T-cell (primary cell): ENCODE results near the gene MAN1C1. TPM values are rescaled to one million over a fixed set of nuclear protein-coding genes. Genes with fewer than 3 reads are reported as not detected.
A peak's percentile ranks its signal among the peaks of the same experiment; 100 is the strongest.
"Not testable (repeated sequence)": the region's sequence is repeated elsewhere in the genome, so short reads cannot be mapped to it uniquely, and the experiment has no call there.

Experiments used
- ATAC-seq, 4 experiments: fragments of 200-7000 bp in 3 of 4; fragments of 150-1000 bp in 1 of 4; cut with Tn5 transposase; replicated peaks in 1 of 4; 1 replicate in 3 of 4; 2 replicates in 1 of 4; pipeline ENCODE4 v1.10.0; 2021; ENCODE audit warnings: moderate library complexity in 3 of 4, mild to moderate bottlenecking in 2 of 4, moderate number of reproducible peaks in 1 of 4
- CTCF ChIA-PET, 2 donors: fragments of 300-600 bp; sonication (Branson Sonifier 250); formaldehyde crosslinking; loops; one replicate each; lab custom pipeline; 2022; ENCODE audit warnings: antibody characterized with exemption in 2 of 2; lab: Charles Lee
- POLR2A ChIA-PET, 2 donors: fragments of 300-600 bp; sonication (Branson Sonifier 250); formaldehyde crosslinking; loops; one replicate each; lab custom pipeline; 2022; ENCODE audit warnings: antibody characterized with exemption in 2 of 2; lab: Charles Lee
- DNase-seq, 35 experiments: peaks; one replicate each; pipeline versions ENCODE4 v3.0.0 to v3.0.0-alpha.2; 2013 to 2023
- H3K27ac ChIP-seq: one replicate; pipeline ENCODE4 v1.5.1; 2013; ENCODE audit warnings: low read length
- H3K27me3 ChIP-seq, 2 experiments: replicated peaks in 1 of 2; 1 replicate in 1 of 2; 2 replicates in 1 of 2; pipeline versions ENCODE4 v1.6.1 to v1.7.0; 2013; ENCODE audit warnings: low read length in 1 of 2, mixed read lengths in 1 of 2; ENCODE audit not compliant: control insufficient read depth in 2 of 2, insufficient read depth in 2 of 2; ENCODE audit errors: extremely low read depth in 1 of 2
- H3K36me3 ChIP-seq, 2 donors: 1 replicate in 1 of 2; 2 replicates in 1 of 2; pipeline versions ENCODE4 v1.6.1 to v1.7.0; 2013; ENCODE audit warnings: low read length in 1 of 2; ENCODE audit not compliant: control insufficient read depth in 2 of 2, insufficient read depth in 1 of 2; ENCODE audit errors: extremely low read depth in 1 of 2
- H3K4me1 ChIP-seq, 2 experiments: 1 replicate in 1 of 2; 2 replicates in 1 of 2; pipeline versions ENCODE4 v1.6.1 to v1.7.0; 2013; ENCODE audit warnings: low read length in 2 of 2, mixed read lengths in 1 of 2; ENCODE audit not compliant: insufficient read depth in 2 of 2, control insufficient read depth in 1 of 2; ENCODE audit errors: extremely low read depth in 1 of 2
- H3K4me3 ChIP-seq, 2 donors: 1 replicate in 1 of 2; 2 replicates in 1 of 2; pipeline versions ENCODE4 v1.5.1 to v1.7.0; 2013; ENCODE audit warnings: mild to moderate bottlenecking in 2 of 2, low read length in 1 of 2, moderate library complexity in 1 of 2; ENCODE audit not compliant: control insufficient read depth in 1 of 2; ENCODE audit errors: extremely low read depth in 1 of 2
- H3K9me3 ChIP-seq: 2 replicates; pipeline ENCODE4 v1.7.0; 2013
- H3K27ac Mint-ChIP-seq, 2 donors: one replicate each; pipeline ENCODE4 v1.8.0; 2020 to 2021; ENCODE audit warnings: mild to moderate bottlenecking in 2 of 2, mixed read lengths in 2 of 2
- H3K27me3 Mint-ChIP-seq, 2 donors: one replicate each; pipeline ENCODE4 v1.8.0; 2021 to 2022; ENCODE audit warnings: mixed read lengths in 2 of 2
- H3K36me3 Mint-ChIP-seq: one replicate; pipeline ENCODE4 v1.8.0; 2021; ENCODE audit warnings: mixed read lengths
- H3K4me1 Mint-ChIP-seq, 3 donors: one replicate each; pipeline ENCODE4 v1.8.0; 2020 to 2022; ENCODE audit warnings: mixed read lengths in 3 of 3, mild to moderate bottlenecking in 1 of 3
- H3K4me3 Mint-ChIP-seq, 3 donors: one replicate each; pipeline ENCODE4 v1.8.0; 2020 to 2022; ENCODE audit warnings: mild to moderate bottlenecking in 3 of 3, mixed read lengths in 3 of 3, moderate library complexity in 3 of 3
- H3K9me3 Mint-ChIP-seq, 3 donors: one replicate each; pipeline ENCODE4 v1.8.0; 2020 to 2022; ENCODE audit warnings: mixed read lengths in 3 of 3
- WGBS: methylation state at CpG from one replicate; pipeline ENCODE4 v1.1.5; 2013; ENCODE audit warnings: missing lambda C conversion rate; ENCODE audit not compliant: insufficient coverage; 5-methylcytosine and 5-hydroxymethylcytosine counted together
- total RNA-seq, 35 experiments: library from RNA in 6 of 35; stranded (reverse) in 6 of 35; fragments of 120-200 nt in 1 of 35; gene quantifications; one replicate each; pipeline versions ENCODE4 v1.2.1 to v1.2.4 and lab custom pipeline; 2013 to 2026

MAN1C1 gene
- total RNA-seq, 5 donors from 2014 or later (not counting 1 experiment from before 2014, with no cell fraction given): 57.5 to 90.5 (median 65.5) TPM

DNA sequence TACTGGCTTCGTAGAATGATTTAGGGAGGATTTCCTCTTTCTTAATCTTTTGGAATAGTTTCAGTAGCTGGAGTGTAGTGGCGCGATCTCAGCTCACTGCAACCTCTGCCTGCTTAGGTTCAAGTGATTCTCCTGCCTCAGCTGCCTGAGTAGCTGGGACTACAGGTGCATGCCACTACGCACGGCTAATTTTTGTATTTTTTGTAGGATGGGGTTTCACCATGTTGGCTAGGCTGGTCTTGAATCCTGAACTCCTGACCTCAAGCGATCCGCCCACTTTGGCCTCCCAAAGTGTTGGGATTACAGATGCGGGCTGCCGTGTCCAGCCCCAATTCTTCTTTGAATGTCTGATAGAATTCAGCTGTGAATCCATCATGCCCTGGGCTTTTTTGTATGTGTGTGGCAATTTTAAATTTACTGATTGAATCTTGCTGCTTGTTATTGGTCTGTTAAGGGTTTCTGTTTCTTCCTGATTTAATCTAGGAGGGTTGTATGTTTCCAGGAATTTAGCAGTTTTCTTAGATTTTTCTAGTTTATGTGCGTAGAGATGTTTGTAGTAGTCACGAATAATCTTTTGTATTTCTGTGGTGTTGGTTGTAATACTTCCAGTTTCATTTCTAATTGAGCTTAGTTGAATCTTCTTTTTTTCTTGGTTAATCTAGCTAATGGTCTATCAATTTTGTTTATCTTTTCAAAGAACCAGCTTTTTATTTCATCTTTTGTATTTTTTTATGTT is 15.3 kb downstream of the MAN1C1 start:
- no peaks in the 10 kb centered on the region for H3K27me3 Mint-ChIP-seq
- POLR2A ChIA-PET: interaction anchor here (0.6 to 1.7 kb wide), 9 partner anchors 9 to 145 kb away, joined by 3 to 8 read pairs (median 4); no protein-coding TSS in a partner anchor
- peaks cover 25% of the 10 kb centered on the region for H3K36me3 Mint-ChIP-seq
- CTCF ChIA-PET: interaction anchor here (0.6 to 1.5 kb wide), 9 partner anchors 9 to 694 kb away, joined by 3 to 4 read pairs (median 3); no protein-coding TSS in a partner anchor
- Histone ChIP-seq H3K27ac (peak overlapping the region; percentile 71), H3K9me3 (no peaks in the 10 kb centered on the region), H3K4me1 (peaks cover 23 to 46% of the 10 kb centered on the region in 2 experiments), H3K36me3 (no peaks in the 10 kb centered on the region), H3K27me3 (no peaks in the 10 kb centered on the region), H3K4me3 (peak overlapping the region; percentile 39 to 57)
- H3K27ac Mint-ChIP-seq: peak overlapping the region; percentile 94 to 99
- peak; percentile 51 to 55 (median 52) for ATAC-seq
- peaks cover 81 to 83% (median 83%) of the 10 kb centered on the region in 3 donors for H3K4me1 Mint-ChIP-seq
- 56% methylated on average over 3 of the region's 11 CpGs for WGBS
- DNase-seq: peak in 2 of 35 experiments; percentile 14 to 28
- H3K4me3 Mint-ChIP-seq: peak overlapping the region; percentile 76 to 84 (median 78)
- H3K9me3 Mint-ChIP-seq: peaks cover 0 to 3% (median 0%) of the 10 kb centered on the region in 3 donors

DNA sequence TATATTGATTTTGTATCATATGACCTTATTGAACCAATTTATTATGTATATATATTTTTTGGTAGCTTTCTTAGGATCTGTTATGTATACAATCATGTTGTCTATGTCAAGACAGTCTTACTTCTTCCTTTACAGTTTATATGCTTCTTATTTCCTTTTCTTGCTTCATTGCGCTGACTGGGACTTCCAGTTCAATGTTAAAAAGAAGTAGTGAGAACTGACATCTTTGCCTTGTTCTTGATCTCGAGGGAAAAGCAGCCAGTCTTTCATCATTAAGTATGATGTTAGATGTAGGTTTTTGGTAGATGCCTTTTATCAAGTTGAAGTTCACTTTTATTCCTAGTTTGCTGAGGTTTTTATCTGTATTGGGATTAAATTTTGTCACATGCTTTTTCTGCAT is 17.5 kb downstream of the MAN1C1 start:
- DNase-seq (no peak), ATAC-seq (peak in 1 of 4 experiments; percentile 35)
- Histone ChIP-seq H3K36me3 (no peaks in the 10 kb centered on the region), H3K4me1 (peaks cover 19 to 41% of the 10 kb centered on the region in 2 experiments), H3K9me3 (no peaks in the 10 kb centered on the region), H3K4me3 (no peak overlapping the region), H3K27ac (no peak overlapping the region), H3K27me3 (no peaks in the 10 kb centered on the region)
- ChIA-PET CTCF (interaction anchor here in 1 of 2 donors (1.0 kb wide), 1 partner anchor 8 kb away, joined by 3 read pairs; no protein-coding TSS in a partner anchor), POLR2A (no interaction called here)
- Mint-ChIP-seq H3K9me3 (peaks cover 0 to 15% (median 7%) of the 10 kb centered on the region in 3 donors), H3K4me1 (peaks cover 79 to 87% (median 84%) of the 10 kb centered on the region in 3 donors), H3K4me3 (peak overlapping the region; percentile 32 to 78 (median 39)), H3K36me3 (peaks cover 33% of the 10 kb centered on the region), H3K27me3 (no peaks in the 10 kb centered on the region), H3K27ac (peak overlapping the region; percentile 94 to 99)
- WGBS: 0% methylated on average over 1 of the region's 2 CpGs

DNA sequence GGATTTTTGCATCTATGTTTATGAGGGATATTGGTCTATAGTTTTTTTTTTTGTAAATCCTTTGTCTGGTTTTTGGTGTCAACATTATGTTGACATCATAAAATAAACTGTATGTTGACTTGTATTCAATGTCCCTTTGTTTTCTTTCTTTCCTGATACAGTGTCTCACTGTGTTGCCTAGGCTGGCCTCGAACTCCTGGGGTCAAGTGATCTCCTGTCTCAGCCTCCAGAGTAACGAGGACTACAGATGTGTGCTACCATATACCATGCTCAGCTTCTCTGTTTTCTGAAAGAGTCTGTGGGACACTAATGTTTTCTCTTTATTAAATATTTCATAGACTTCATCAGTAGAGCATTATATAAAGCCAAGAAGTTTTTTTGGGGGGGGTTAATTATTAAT is 18.3 kb downstream of the MAN1C1 start:
- Histone ChIP-seq H3K36me3 (no peaks in the 10 kb centered on the region), H3K27ac (no peak overlapping the region), H3K9me3 (no peaks in the 10 kb centered on the region), H3K27me3 (no peaks in the 10 kb centered on the region), H3K4me3 (no peak overlapping the region), H3K4me1 (peaks cover 16 to 38% of the 10 kb centered on the region in 2 experiments)
- Mint-ChIP-seq H3K27me3 (no peaks in the 10 kb centered on the region), H3K27ac (peak overlapping the region; percentile 66 to 69), H3K36me3 (peaks cover 38% of the 10 kb centered on the region), H3K4me3 (no peak overlapping the region), H3K9me3 (peaks cover 0 to 20% (median 7%) of the 10 kb centered on the region in 3 donors), H3K4me1 (peaks cover 78 to 87% (median 83%) of the 10 kb centered on the region in 3 donors)
- ChIA-PET CTCF (no interaction called here), POLR2A (no interaction called here)
- ATAC-seq: no peak
- DNase-seq: no peak
- WGBS: no CpG with 5 or more reads among the region's 2 CpGs

DNA sequence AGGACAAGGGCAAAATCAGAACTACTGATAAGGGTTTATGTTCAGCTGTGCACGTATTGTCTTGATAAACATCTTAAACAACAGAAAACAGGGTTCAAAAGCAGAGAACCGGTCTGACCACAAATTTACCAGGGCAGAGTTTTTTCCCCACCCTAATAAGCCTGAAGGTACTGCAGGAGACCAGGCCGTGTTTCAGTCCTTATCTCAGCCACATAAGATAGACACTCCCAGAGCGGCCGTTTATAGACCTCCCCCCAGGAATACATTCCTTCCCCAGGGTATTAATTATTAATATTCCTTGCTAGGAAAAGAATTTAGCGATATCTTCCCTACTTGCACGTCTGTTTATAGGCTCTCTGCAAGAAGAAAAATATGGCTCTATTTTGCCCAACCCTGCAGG is 19.6 kb downstream of the MAN1C1 start:
- H3K27ac Mint-ChIP-seq: peak overlapping the region in 1 of 2 donors; percentile 48
- H3K4me3 ChIP-seq, H3K4me3 Mint-ChIP-seq, H3K27me3 ChIP-seq, H3K27me3 Mint-ChIP-seq, H3K27ac ChIP-seq, ATAC-seq, H3K9me3 ChIP-seq, POLR2A ChIA-PET, H3K36me3 ChIP-seq, CTCF ChIA-PET, DNase-seq: not testable (repeated sequence)
- H3K9me3 Mint-ChIP-seq: peaks cover 0 to 20% (median 7%) of the 10 kb centered on the region in 3 donors
- H3K36me3 Mint-ChIP-seq: peaks cover 38% of the 10 kb centered on the region
- 60% methylated on average over 1 of the region's 7 CpGs for WGBS
- peaks cover 78 to 87% (median 83%) of the 10 kb centered on the region in 3 donors for H3K4me1 Mint-ChIP-seq
- H3K4me1 ChIP-seq: peaks cover 16 to 39% of the 10 kb centered on the region in 2 experiments

- POLR2A ChIA-PET: interaction anchor here in 1 of 2 donors (1.7 kb wide), 1 partner anchor 9 kb away, joined by 8 read pairs; no protein-coding TSS in a partner anchor
Measured at GRCh38 chr1:25640646-25641328, 24.2 kb downstream of the MAN1C1 start.

GRCh38 chr1:25641329-25641725 is 24.7 kb downstream of the MAN1C1 start:
- no peak overlapping the region for H3K4me3 ChIP-seq
- Mint-ChIP-seq H3K36me3 (peaks cover 34% of the 10 kb centered on the region), H3K4me3 (peak overlapping the region in 2 of 3 donors; percentile 8 to 60), H3K27me3 (no peaks in the 10 kb centered on the region), H3K4me1 (peaks cover 79 to 81% (median 80%) of the 10 kb centered on the region in 3 donors), H3K9me3 (peaks cover 0 to 20% (median 4%) of the 10 kb centered on the region in 3 donors), H3K27ac (peak overlapping the region; percentile 91 to 92)
- peak overlapping the region; percentile 75 for H3K27ac ChIP-seq
- 93% methylated on average over 2 of the region's 4 CpGs for WGBS
- DNase-seq (no peak), ATAC-seq (no peak)
- H3K4me1 ChIP-seq: peaks cover 49 to 50% of the 10 kb centered on the region in 2 experiments
- peaks cover 0 to 4% of the 10 kb centered on the region in 2 experiments for H3K27me3 ChIP-seq
- H3K36me3 ChIP-seq: peaks cover 0 to 12% of the 10 kb centered on the region in 2 donors
- no peaks in the 10 kb centered on the region for H3K9me3 ChIP-seq
- ChIA-PET POLR2A (interaction anchor here (0.6 to 1.7 kb wide), 3 partner anchors 9 to 1102 kb away, joined by 4 to 8 read pairs (median 4); no protein-coding TSS in a partner anchor), CTCF (no interaction called here)

More at GRCh38 chr1:25640646-25641328, 24.2 kb downstream of the MAN1C1 start:
- Mint-ChIP-seq H3K4me1 (peaks cover 82 to 83% (median 82%) of the 10 kb centered on the region in 3 donors), H3K27ac (peak overlapping the region; percentile 91 to 92), H3K36me3 (peaks cover 40% of the 10 kb centered on the region), H3K4me3 (peak overlapping the region in 2 of 3 donors; percentile 8 to 60), H3K27me3 (no peaks in the 10 kb centered on the region), H3K9me3 (peaks cover 0 to 20% (median 7%) of the 10 kb centered on the region in 3 donors)
- WGBS: 100% methylated on average over 4 of the region's 10 CpGs
- CTCF ChIA-PET: interaction anchor here in 1 of 2 donors (3.0 kb wide), 1 partner anchor 22 kb away, joined by 15 read pairs; no protein-coding TSS in a partner anchor
- ATAC-seq: no peak
- H3K27me3 ChIP-seq: peaks cover 0 to 4% of the 10 kb centered on the region in 2 experiments
- DNase-seq: peak in 1 of 35 experiments; percentile 5
- peak overlapping the region; percentile 75 for H3K27ac ChIP-seq
- no peaks in the 10 kb centered on the region for H3K9me3 ChIP-seq
- peaks cover 45 to 48% of the 10 kb centered on the region in 2 experiments for H3K4me1 ChIP-seq
- H3K36me3 ChIP-seq: peaks cover 0 to 7% of the 10 kb centered on the region in 2 donors
- H3K4me3 ChIP-seq: no peak overlapping the region
